Measurements from ENCODE around the gene TEX14. TPM values are rescaled to one million over a fixed set of nuclear protein-coding genes. Genes with fewer than 3 reads are reported as not detected.

TEX14 gene
- total and polyA plus RNA-seq, 11 donors = 0.04 to 0.36 (median 0.10) TPM; not detected in 3

DNA sequence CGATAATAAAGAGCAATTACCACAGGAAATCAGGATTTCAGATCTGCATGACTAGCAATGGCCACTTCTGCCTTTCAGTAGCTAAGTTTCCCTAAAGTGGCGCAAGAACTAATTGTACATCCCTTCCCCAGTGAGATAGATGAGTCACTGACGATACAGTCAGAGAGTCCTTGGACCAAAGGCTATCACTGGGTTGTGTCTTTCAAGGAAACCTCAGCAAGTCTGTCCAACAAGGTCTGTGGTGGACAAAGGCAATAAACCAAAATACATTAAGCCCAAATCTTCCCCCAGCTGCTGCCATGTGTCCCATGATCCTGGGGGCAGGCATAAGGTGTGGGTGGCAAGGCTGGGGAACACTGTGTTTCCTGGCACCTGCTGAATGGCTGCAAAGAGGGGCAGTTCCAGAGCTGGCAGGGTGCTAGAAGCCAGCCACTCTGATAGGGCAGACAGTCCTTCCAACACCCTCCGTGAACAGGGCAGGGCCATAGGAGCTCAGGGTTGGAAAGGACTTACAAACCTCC lies 156.9 kb downstream of the TEX14 start:
- H3K27ac ChIP-seq = peak overlapping the region in 5 of 12 donors; percentile 2 to 69 (median 35)
- peaks cover 0 to 5% (median 0%) of the 10 kb centered on the region in 9 donors for H3K27me3 ChIP-seq
- H3K4me1 ChIP-seq = peaks cover 7 to 79% (median 41%) of the 10 kb centered on the region in 12 donors
- H3K36me3 ChIP-seq = no peaks in the 10 kb centered on the region
- intact Hi-C loops (cut with DNase I) = loop anchor here in 6 of 10 donors (5.0 to 10.0 kb wide), 3 partner anchors 42 to 150 kb away; no protein-coding TSS in a partner anchor
- ATAC-seq (peak; percentile 71 to 91 (median 76)), DNase-seq (peak in 2 of 5 donors; percentile 56 to 69)
- WGBS, 4 donors = 59 to 78% (median 68%) methylated on average over 3 to 4 of the region's 4 CpGs
- TF ChIP-seq POLR2A (IDR thresholded peaks at IDR 0.05) = no peak
- H3K4me3 ChIP-seq = no peak overlapping the region
- H3K9me3 ChIP-seq = no peaks in the 10 kb centered on the region

DNA sequence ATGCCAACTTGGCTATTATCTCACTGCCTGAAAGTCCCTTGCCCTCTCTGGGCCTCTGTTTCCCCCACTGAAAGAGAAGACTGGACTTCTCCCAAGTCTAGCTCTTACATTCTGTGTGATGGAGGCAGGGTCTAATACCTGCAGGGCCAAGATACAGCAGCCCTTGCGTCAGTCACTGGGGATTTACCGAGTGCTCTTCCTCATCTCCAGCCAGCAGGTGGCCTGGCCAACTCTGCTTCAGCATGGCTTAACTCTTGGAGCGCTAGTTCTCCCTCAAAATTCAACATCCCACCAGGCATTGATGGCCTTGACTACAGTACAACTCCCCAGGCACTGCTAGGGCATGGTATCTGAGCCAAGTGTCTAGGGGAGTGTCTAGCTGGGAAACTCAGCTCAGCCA lies 157.5 kb downstream of the TEX14 start:
- ATAC-seq (no peak), DNase-seq (no peak)
- H3K9me3 ChIP-seq = no peaks in the 10 kb centered on the region
- peaks cover 0 to 5% (median 0%) of the 10 kb centered on the region in 9 donors for H3K27me3 ChIP-seq
- WGBS, 4 donors = 52 to 83% (median 68%) methylated on average over 3 of the region's 3 CpGs
- H3K36me3 ChIP-seq = no peaks in the 10 kb centered on the region
- intact Hi-C loops (cut with DNase I) = loop anchor here in 4 of 10 donors (5.0 to 10.0 kb wide), 3 partner anchors 43 to 150 kb away; no protein-coding TSS in a partner anchor
- peaks cover 5 to 79% (median 38%) of the 10 kb centered on the region in 12 donors for H3K4me1 ChIP-seq
- peak overlapping the region in 2 of 12 donors; percentile 17 to 69 for H3K27ac ChIP-seq
- H3K4me3 ChIP-seq = no peak overlapping the region
- TF ChIP-seq CTCF (IDR thresholded peaks at IDR 0.05) = no peak
- no peak for TF ChIP-seq POLR2A (IDR thresholded peaks at IDR 0.05)

GRCh38 chr17:58533616-58534188 lies 158.1 kb downstream of the TEX14 start:
- Histone ChIP-seq H3K4me1 (peaks cover 5 to 79% (median 36%) of the 10 kb centered on the region in 12 donors), H3K9me3 (no peaks in the 10 kb centered on the region), H3K36me3 (no peaks in the 10 kb centered on the region), H3K4me3 (no peak overlapping the region), H3K27ac (no peak overlapping the region), H3K27me3 (peaks cover 0 to 5% (median 0%) of the 10 kb centered on the region in 9 donors)
- WGBS, 4 donors = 94 to 97% (median 95%) methylated on average over 5 of the region's 5 CpGs
- TF ChIP-seq POLR2A (IDR thresholded peaks at IDR 0.05) (no peak), CTCF (IDR thresholded peaks at IDR 0.05) (no peak)
- ATAC-seq = no peak
- no peak for DNase-seq
- intact Hi-C loops (cut with DNase I) = loop anchor here in 4 of 10 donors (5.0 to 10.0 kb wide), 3 partner anchors 44 to 151 kb away; no protein-coding TSS in a partner anchor

DNA sequence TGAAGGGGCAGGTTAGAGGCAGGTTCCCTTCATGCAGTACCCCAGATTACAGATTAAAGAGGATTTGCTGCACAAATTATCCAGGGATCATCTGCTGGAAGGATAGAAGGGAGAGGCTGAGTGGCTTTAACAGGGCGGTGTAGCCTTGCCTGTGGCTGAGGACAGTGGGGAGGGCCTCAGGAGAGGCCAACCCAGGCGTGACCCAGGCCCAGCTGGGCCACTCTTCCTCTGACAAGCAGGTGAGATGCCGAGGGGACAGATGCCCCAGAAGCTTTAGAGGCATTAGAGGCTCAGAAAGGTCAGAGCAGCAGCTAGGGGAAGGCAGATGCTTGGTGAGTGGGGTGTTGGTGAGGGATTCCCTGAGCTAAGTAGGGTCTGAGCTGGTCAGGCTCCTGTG lies 159.3 kb downstream of the TEX14 start:
- TF ChIP-seq CTCF (IDR thresholded peaks at IDR 0.05) = no peak
- TF ChIP-seq POLR2A (IDR thresholded peaks at IDR 0.05) = no peak
- H3K27me3 ChIP-seq = peaks cover 0 to 5% (median 0%) of the 10 kb centered on the region in 9 donors
- no peaks in the 10 kb centered on the region for H3K36me3 ChIP-seq
- WGBS, 4 donors = 49 to 82% (median 65%) methylated on average over 3 of the region's 3 CpGs
- ATAC-seq (no peak), DNase-seq (no peak)
- H3K9me3 ChIP-seq = no peaks in the 10 kb centered on the region
- H3K4me3 ChIP-seq = peak overlapping the region in 11 of 12 donors; percentile 40 to 80 (median 64)
- peaks cover 4 to 80% (median 38%) of the 10 kb centered on the region in 12 donors for H3K4me1 ChIP-seq
- peak overlapping the region in 5 of 12 donors; percentile 51 to 78 (median 69) for H3K27ac ChIP-seq
- intact Hi-C loops (cut with DNase I) = loop anchor here in 4 of 10 donors (5.0 to 10.0 kb wide), 3 partner anchors 45 to 152 kb away; no protein-coding TSS in a partner anchor

Data from heart left ventricle (tissue), 16 donors.